ENCODE measurements around the gene PEX13.

- TF ChIP-seq, protein P1, sequence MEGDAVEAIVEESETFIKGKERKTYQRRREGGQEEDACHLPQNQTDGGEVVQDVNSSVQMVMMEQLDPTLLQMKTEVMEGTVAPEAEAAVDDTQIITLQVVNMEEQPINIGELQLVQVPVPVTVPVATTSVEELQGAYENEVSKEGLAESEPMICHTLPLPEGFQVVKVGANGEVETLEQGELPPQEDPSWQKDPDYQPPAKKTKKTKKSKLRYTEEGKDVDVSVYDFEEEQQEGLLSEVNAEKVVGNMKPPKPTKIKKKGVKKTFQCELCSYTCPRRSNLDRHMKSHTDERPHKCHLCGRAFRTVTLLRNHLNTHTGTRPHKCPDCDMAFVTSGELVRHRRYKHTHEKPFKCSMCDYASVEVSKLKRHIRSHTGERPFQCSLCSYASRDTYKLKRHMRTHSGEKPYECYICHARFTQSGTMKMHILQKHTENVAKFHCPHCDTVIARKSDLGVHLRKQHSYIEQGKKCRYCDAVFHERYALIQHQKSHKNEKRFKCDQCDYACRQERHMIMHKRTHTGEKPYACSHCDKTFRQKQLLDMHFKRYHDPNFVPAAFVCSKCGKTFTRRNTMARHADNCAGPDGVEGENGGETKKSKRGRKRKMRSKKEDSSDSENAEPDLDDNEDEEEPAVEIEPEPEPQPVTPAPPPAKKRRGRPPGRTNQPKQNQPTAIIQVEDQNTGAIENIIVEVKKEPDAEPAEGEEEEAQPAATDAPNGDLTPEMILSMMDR (conservative IDR thresholded peaks at IDR 0.05) = no peak
- TF ChIP-seq ZFX (IDR thresholded peaks at IDR 0.05) = no peak
Observed at GRCh38 chr2:61090386-61090921, 72.9 kb downstream of the PEX13 start.
